GM21381 (cell line): ENCODE measurements around the gene FOSL1.
"Not testable (repeated sequence)": the region's sequence is repeated elsewhere in the genome, so short reads cannot be mapped to it uniquely, and the experiment has no call there.

Source experiments
- ATAC-seq: cut with Tn5 transposase; IDR thresholded peaks from one replicate; pipeline ENCODE4 v1.9.1; 2021; ENCODE audit warnings: mild to moderate bottlenecking, moderate library complexity; ENCODE audit not compliant: unreplicated experiment

FOSL1 gene

DNA sequence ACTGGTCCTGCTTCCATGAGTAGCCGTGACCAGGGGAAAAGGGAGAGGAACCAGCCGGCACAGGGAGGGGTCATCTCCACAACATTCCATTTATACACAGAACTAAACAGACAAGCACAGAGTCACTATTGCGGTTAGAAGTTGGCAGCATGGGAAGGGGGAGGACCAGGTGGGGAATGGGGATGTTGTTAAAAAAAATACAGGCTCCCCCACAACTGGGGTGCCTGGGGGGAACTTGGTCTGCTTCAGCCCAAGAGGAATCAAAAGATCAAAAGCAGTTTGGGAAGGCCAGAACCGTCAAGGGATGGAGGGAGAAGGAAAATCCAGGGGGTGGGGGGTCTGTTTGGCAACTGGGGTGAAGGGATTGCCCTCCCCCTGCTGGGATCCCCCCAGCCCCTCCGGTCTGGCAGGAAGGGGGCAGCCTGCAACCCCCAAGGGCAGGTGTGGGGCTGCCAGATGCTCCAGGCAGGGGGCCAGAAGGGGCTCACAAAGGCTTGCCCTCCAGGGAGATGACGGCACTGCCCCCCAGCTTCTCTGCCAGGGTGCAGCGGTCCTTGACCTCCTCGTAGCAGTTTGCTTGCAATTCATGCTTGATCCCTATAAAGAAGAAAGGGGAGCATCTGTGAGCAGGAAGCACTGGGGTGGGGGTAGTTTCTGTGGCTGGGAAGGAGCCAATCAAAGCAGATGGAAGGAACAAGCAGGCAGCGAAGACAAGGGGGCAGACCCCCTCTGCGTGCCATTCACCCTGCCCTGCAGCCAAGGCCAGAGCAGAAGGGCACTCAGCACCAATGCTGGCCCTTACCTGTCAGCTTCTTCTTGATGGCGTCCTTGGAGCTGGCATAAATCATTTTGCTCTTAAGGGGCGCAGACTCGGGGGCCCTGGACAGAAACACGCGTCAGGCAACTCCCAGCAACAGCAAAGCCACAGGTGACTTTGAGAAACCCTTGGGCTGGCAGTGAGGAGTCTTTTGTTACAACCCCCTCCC, 45.0 kb downstream of the FOSL1 start:
- no peak for ATAC-seq

DNA sequence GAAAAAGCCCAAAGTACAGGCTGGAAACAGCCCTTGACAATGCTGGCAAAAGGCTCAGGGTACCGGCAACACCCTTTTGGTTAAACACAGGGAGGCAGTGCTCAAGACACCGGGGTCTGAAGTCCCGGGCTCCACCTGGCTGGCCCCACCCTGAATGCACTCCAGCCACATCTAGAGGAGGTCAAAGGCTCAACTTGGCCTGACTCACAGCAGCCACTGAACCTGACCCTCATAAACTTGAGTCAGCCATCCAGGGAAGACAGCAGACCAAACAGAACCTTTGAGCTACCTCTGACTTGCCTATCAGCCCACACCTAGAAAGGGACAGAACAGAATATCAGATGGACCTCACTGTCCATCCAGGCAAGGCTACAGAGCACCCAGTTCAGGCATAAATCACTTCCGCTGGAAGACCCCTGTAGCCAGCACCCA, 46.0 kb downstream of the FOSL1 start:
- no peak for ATAC-seq

- ATAC-seq, result no peak
Measured at GRCh38 chr11:65853246-65853979, 46.8 kb downstream of the FOSL1 start.

- no peak for ATAC-seq
Measured at GRCh38 chr11:65852508-65853245, 47.5 kb downstream of the FOSL1 start.

DNA sequence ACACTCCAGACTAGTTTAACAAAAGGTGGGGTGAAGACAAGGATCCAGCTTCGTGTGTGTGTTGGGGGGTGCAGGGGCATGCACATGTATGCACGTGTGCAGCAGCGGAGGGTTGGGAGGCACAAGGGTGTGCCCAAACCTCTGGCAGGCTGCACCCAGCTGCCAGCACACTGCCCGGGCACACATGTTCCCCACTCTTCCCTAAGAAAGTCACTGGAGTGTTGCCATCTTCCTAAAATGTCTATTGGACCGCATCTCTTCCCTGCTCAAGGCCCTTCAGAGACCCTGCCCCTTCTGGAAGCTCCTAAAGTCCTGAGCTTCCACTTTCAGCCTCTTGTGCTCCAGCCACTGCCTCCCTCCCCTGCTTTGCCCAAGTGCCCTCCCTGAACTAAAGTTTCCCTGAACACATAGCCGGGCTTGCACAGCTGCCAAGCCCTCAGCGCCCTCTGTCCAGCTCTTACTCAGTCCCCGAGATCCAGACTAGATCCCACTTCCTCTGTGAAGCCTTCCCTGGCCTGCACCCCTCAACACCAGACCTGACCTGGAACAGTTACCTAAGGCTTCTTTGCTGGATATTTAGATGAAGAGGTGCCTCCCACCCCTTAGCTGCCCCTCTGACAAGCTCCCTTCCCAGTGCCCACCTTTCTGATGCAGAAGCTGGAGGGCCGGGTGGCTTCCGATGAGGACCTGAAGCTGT, 48.2 kb downstream of the FOSL1 start:
- ATAC-seq, result no peak

- no peak for ATAC-seq
Measured at GRCh38 chr11:65851083-65851579, 49.1 kb downstream of the FOSL1 start.

DNA sequence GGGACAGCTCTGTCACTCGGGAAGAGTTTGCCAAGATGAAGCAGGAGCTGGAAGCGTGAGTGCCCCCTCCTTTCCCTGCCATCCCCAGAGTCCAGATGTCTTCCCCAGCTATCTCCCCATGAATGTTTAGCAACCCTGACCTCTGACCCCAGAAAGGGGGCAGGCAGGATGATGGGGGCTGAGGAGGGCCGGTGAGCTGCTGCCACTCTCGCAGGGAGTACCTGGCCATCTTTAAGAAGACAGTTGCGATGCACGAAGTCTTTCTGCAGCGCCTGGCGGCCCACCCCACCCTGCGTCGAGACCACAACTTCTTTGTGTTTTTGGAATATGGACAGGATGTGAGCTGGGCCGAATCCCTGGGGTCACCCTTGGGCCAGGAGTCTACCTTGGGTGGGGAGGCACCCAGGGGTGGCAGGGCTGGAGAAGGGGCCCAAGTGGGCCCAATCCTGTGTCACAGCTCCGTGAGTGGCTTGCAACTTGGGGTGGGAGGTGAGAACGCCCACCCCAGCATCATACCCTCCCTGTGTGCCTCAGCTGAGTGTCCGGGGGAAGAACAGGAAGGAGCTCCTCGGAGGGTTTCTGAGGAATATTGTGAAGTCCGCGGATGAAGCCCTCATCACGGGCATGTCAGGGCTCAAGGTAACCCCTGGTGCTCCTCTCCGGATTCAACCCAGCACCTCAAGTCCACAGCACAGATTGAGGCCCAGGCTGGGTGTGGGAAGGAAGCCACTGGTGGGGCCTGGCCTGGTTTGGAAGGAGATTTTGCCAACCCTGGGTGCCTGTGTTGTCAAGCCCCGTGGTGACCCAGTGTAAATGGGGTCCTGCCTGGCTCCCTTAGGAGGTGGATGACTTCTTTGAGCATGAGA, 49.7 kb downstream of the FOSL1 start:
- no peak for ATAC-seq

DNA sequence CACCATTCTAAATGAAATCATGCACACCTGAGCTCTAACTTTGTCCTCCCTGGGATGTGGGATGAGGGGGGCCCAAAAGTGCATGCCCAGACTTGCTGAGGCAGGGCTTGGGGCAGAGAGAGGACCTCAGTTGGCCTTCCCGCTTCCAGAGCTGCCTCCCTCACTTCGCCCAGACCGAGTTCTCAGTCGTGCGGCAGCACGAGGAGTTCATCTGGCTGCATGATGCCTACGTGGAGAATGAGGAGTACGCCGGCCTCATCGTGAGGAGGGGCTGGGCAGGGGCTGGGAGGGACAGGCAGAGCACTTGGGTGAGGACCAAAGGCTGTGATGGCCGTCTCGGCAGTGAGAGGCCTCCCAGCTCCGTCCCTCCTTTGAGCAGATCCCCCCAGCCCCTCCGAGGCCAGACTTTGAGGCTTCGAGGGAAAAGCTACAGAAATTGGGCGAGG, 50.4 kb downstream of the FOSL1 start:
- no peak for ATAC-seq

- ATAC-seq, result no peak
Measured at GRCh38 chr11:65849366-65849765, 50.8 kb downstream of the FOSL1 start.

GRCh38 chr11:65848693-65849092, 51.5 kb downstream of the FOSL1 start:
- not testable (repeated sequence) for ATAC-seq

DNA sequence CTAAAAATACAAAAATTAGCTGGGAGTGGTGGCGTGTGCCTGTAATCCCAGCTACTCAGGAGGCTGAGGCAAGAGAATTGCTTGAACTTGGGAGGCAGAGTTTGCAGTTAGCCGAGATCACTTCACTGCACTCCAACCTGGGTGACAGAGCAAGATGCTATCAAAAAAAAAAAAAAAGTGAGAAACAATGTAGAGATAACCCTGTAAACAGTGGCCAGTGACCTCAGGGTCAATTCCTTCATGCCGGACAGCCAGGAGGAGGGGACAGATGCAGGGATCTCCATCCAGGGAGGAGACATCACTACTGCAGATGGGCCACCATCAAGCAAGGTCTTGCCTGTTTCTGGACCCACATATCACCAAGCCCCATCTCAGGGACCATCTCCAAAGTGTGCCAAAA, 52.4 kb downstream of the FOSL1 start:
- no peak for ATAC-seq

DNA sequence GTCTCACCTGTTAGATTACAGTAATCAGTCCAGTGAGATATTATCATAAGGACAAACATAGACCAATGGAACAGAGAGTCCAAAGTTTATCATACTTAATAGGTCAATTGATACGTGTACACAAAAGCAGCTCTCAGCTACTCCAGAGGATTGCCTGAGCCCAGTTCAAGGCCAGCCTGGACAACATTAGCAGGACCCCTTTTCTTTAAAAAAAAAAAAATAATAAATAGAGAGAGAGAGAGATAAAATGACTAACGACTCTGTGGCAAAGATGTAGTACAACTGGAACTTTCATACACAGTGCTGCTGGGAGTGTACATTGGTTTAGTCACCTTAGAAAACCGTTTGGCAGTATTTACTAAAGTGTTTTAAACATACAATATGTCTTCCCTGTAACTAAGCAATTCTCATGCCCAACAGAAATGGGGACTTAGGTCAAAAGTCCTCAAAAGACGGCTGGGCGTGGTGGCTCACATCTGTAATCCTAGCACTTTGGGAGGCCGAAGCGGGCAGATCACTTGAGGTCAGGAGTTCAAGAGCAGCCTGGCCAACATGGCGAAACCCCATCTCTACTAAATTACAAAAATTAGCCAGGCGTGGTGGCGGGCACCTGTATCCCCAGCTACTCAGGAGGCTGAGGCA, 55.8 kb downstream of the FOSL1 start:
- ATAC-seq, result no peak

DNA sequence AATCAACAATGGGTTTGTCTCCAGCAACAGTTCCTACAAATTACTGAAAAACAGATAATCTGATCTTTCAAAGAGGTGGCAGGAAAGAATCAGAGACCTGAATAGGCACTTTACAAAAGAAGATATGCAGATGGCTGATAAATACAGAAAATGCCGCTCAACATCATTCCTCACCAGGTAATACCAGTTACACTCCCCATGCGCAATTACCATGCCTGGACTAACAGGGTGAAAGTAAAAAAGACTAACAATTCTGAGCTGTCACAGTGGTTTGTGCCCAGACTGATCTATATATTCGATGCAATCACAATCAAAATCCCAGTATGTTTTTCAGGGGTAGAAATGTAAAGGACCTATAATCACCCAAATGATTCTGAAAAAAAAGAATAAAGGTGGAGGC, 56.4 kb downstream of the FOSL1 start:
- ATAC-seq, result no peak

GRCh38 chr11:65842144-65842543, 58.0 kb downstream of the FOSL1 start:
- no peak for ATAC-seq
